Dedifferentiated amniotic fluid mesenchymal stem cell (primary cell): ENCODE measurements around the gene SCAP.
A peak's percentile ranks its signal among the peaks of the same experiment; 100 is the strongest.

Experiments
- DNase-seq: peaks from one replicate; pipeline ENCODE4 v3.0.0-alpha.2; 2016; ENCODE audit errors: extremely low spot score

SCAP gene

DNA sequence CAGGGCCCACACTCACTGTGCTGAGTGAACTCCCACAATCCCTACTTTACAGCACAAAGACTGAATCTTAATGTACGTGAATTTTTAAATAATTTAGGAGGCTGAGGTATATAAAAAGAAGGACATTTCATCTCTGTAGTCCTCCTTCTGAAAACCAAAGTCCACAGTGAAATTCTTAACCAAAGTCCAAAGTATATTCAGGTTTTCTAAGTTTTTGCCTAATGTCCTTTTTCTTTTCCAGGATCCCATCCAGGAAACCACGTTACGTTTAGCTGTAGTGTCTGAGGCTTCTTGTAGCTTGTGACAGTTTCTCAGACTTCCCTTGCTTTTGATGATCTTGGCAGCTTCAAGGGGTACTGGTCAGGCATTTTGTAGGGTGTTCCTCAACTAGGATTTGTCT is 44.5 kb downstream of the SCAP start:
- DNase-seq: no peak

DNA sequence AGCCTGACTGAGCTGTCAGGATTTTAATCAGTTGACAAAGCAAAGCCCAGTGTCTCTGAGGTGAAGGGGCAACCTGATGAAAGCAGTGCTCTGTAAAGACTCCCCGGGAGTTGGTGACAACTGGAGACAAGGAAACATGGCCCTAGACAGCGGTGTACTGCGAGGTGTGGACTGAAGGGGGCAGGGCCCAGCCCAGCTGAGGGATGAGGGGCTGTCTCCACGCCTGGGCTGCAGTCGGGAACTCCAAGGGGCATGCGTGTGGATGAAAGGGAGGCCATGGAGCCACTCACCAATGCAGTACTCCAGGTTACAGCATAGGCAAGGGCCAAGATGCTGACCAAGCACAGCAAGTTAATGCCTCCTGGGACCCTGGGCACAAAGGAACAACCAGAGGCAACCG is 45.1 kb downstream of the SCAP start:
- DNase-seq: no peak

DNA sequence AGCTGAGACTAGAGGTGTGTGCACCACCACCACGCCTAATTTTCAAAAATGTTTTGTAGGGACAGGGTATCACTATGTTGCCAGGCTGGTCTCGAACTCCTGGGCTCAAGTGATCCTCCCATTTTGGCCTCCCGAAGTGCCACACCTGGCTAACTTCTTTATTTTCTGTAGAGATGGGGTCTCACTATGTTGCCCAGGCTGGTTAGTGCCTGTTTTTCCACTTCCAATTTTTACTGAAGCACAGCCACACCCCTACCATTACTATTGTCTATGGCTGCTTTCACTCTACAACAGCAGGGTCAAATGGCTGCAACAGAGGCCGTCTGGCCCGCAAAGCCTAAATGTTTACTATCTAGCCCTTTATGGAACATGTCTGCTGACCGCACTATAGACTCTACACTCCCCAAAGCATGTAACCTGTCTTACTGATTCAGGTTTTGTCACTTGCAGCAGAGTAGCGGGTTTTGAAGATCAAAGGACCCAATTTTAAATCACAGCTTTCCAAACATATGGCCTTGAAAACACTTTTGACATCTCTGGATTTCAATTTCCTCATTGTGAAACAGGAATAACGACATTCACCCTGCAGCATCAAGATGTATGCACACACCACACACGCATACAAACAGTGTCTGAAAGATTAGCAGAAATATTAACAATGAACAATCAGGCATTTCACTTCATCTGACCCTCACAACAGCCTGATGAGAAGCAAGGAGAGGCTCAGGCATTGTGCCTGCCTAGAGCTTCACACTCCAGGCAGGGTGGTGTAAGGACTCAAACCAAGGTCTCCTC is 46.1 kb downstream of the SCAP start:
- DNase-seq: no peak

DNA sequence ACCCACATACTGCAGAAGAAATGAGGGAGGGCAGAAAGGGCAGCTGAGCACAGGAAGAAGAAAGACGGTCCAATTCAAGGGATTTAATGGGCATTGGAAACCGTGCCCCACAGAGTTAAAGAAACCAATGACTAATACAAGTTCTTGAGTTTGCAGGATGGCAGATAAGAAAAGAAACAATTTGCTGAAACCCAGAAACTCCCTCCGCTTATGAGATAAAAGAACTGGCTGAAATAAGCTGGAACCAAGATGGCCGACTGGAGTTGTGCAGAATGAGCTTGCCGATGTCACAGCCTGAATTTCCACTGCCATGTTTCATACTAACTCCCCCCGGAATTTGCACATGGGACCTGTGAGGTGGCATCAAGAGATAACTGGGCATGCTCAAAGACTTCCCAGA is 47.1 kb downstream of the SCAP start:
- DNase-seq: no peak

DNA sequence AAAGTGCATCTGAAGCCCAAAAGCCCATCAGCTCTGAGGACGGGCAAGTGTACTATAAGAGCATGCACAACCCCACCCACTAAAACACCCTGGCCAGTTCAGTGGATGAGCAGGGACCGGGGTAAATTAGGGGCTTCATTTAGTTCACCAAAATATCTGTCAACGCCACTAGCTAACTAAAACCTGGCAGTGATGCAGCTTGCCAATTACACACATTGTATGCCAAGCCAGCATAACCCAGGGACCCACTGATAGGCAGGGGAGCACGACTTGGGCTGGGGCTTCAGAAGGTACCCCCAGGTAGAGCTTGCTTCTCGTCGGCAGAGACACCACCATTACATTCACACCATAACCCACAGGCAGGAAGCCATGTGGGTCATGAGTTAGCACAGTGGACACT is 47.9 kb downstream of the SCAP start:
- DNase-seq: no peak

DNA sequence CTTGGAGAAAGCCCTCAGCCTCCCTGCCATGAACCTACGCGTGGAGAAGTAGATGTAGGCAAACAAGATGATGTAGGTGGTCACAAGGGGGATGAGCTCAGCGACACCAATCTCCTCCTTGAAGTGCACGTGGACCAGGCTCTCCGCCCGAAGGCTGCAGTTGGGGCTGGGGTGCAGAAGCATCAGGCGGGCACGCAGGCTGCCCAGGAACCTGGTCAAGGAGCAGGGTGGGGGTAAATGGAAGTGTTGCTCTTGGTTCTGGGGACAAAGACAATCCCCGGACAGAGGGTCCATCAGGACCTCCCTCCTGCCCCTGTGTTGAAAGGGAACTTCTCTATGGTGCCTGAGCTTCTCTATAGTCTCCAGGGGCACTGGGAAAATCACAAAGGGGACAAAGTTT is 49.8 kb downstream of the SCAP start:
- DNase-seq: no peak

DNA sequence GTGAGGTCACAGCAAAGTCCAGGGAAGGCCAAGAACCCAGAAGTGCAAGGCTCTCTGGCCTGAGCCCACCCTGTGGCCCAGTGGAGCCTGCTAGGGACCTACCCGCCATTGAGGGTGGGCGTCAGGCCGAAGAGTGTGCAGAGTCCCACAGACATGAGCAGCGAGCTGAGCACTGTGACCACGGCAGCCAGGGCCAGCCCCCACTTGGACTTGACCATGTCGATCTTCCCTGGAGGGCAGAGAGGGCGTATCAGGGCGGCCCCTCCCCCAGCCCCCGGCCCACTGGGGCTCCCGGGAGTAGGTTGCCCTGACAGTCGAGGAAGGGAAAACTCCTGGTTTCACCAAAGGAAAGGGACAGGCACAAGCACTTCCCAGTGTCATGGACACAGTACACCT is 50.4 kb downstream of the SCAP start:
- no peak for DNase-seq

DNA sequence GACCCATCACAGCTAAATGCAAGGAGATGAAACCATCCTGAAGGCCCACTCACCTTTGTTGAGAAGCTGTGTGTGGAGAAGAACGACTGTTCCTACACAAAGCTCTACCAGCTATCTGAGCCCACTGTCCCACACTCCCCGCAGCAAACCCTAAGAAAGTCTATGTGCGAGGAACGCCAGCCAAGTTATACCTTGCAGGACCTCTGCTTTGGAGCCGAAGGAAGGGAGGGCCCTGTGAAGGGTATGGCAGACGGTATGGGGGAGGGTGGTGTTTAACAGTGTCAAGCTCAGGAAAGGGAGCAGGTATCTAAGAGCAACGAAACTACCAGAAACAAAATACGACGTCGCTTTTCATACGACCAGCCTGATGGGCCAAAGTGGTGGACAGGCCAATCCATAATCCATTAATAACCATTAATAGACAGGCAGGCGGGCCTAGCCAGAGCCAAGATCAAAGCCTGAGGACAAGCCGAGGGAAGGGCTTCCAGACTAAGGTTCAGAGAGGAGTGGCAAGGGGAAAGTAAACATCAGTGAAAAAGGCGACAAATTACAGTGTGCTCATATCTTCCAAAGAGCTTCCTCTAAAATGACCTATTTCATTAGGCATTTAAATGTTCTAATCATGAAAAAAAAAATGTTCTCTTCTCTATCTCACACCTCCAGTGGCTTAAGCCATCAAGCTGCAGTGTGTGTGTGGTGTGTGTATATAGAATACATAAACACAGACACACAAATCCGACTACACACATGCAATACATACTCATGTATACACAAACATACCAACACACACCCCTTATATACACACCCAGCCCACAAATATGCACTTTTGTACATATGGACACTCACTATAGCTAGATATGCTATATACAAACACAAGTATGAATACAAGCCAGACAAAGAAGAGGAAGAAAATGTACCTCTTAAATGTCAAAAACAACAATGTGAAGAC is 51.0 kb downstream of the SCAP start:
- no peak for DNase-seq

DNA sequence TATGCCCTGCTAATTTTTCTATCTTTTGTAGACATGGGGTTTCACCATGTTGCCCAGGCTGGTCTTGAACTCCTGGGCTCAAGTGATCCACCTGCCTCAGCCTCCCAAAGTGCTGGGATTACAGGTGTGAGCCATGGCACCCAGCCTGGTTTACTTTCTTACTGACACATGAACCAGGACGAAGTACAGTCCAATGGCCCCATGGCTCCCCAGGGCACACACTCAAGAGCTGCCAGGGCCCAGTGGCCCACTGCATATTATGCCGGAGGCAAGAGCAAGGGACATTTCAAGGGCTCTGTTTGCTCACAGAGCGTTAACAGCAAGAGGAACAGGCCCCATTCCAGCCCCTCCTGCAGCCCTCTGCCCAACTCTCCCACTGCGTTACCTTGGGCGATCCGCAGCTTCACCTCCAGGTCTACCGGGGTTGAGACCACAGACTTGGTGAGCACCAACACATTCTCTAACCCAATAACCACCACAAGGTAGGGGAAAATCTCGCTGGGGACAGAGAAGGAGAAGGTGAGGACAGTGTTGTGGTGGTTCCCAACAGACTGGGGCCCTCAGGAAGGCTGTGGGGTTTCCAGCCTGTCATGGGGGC is 52.1 kb downstream of the SCAP start:
- DNase-seq: no peak

DNA sequence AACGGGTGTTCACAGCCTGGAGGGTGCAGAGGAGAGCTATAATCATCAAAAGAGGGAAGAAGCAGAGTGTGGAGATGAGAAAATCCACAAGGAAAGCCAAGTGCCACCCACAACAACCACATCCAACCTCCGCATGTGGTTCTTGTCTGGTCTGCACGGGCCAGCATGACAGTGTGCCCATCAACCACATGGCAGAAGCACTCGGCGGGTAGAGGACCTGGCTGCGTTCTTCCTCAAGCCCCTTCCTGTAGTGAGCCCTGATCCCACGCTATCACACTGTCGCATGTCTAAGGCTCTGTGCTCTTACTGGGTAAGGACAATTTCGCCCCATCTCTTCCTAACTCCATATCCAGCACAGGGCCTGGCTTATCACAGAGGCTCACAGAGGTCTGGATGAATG is 53.0 kb downstream of the SCAP start:
- DNase-seq: no peak

DNA sequence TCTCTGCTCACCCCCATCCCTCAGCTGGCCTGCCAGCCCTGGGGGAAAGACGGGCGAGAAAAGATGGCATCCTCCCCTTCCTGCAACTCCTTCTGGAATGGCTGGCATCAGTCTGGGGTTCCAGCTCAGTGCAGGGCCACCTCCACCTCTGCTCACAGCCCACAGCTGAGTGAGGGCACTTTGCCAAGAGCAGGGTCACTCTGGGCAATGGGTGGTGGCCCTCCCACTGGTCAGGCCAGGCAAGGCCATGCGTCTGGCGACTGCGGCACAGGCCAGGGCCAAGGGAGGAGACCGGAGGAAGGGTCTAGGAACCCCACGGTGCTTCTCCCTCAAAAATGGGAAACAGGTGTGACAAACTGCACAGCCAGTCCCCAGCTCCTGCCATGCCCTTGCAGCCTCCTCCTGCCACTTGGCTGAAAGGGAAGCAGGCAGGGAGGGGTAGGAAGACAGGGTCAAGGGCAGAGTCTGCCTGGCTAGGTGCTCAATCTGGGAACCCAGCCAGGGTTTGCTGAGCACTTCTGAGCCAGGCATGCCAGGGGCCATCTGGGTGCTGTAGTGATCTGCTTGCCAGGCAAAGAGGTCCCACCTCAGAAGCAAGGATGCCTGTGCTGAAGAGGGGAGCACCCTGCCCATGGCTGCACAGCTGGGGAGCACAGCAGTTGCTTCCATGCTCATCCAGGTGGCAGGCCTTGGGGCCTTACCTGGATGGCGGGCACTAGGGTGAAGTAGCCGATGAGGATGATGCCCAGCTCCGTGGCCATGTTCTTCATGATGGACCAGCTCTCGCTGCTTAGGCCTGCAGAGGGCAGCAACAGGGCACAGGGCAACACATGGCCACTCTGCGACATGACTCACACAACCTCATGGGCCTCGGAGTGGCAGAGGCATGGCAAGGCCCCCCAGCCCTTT is 53.7 kb downstream of the SCAP start:
- DNase-seq: no peak

DNA sequence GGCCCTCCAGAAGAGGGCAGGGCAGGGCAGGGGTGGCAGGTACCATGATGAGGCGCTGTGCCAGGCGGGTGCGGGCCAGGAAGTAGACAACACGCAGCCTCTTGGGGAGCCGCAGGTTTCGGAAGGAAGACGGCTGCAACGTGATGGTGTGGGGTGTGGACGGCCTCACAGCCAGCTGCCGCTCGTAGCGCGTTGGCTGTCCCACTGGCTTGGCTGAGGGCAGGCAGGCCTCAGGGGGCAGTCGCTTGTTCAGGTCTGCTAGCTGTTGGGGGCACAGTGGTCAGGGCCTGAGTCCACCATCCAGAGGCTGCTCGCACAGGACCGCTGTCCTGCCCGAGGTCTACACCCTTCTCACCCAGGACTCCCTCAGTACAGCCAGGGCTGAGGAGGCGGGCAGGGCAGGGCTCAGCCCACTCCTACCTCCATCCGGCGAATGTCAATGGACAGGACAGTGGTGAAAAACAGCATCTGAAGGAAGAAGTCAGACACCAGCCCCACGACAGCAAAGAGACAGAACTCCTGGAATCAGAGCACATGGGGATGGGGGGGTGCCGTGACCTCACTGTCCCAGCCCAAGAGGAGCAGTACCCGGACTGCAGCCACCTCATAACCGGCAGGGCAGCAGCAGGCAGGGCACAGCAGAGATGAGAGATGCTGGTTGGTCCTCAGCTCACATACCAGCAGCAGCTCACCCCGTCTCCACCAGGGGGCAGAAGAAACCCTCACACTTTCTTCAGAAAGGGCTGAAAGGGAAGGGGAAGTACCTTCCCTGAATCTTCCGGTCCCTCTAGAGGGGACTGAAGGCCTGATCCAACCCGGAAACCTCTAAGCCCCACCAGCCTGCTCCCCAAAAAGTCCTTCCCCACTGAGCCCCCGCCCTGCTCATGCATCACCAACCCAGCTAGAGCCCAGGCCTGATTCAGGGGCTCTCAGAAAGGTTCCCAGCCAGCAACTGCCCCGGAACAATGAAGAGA is 54.9 kb downstream of the SCAP start:
- peak; percentile 89 for DNase-seq

DNA sequence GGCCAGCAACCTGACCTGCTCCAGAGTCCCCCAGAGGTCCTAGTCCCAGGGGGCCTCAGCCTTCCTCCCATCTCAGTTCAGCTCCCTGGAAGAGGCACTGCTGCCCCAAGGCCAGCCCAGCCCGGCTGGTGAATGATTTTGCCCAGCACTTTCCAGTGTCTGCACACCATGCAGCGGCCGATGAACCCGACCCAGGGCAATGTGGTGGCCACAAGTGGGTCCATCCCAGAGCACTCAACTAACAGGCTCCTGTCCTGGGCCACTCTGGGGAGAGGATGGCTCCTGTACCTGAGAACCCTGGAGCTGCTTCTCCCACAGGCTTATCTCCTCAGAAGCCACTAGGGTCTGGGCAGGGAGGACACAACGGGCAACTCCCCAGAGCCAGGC is 55.7 kb downstream of the SCAP start:
- DNase-seq: no peak

DNA sequence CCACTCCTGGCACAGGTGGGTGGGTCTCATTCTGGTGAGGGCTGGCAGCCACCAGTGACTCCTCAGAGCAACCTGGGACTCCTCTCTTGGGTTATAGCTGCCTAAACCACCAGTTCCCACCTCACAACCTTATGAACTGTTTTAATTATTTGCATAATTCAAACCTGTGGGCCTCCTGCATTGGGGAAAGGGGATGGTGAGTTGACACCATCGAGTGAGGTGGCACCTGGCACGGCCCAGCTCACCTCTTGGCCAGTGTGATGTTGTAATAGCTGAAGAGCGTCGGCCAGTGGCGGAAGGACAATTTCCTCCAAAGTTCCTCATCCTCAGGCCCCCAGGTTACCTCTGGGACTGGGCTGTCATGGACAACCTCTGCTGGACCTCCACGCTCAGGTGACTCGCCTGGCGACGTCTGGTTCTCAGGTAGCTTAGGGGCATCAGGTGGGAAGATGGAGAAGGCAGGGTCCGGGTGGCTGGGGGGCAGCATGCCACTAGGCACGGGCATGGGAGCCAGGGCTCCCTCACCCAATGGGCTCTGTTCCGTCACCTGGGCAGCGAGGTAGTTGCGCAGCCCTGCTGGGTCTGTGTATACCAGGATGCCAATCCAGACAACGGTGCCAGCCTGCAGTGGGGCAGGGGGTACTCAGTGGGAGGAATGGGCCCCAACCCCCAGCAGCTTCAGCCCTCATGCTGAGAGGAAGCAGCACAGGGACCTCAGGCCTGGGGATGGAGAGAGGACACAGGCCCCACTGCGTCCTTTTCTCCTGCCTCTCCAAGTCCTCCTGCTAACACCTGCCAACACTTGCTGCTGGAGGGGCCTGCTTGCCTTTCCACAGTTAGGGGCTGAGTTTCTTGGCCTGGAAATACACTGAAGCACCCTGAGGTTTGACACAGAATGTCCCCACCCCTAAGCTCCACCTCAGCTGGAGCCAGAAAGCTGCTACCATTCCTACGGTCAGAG is 56.4 kb downstream of the SCAP start:
- no peak for DNase-seq

DNA sequence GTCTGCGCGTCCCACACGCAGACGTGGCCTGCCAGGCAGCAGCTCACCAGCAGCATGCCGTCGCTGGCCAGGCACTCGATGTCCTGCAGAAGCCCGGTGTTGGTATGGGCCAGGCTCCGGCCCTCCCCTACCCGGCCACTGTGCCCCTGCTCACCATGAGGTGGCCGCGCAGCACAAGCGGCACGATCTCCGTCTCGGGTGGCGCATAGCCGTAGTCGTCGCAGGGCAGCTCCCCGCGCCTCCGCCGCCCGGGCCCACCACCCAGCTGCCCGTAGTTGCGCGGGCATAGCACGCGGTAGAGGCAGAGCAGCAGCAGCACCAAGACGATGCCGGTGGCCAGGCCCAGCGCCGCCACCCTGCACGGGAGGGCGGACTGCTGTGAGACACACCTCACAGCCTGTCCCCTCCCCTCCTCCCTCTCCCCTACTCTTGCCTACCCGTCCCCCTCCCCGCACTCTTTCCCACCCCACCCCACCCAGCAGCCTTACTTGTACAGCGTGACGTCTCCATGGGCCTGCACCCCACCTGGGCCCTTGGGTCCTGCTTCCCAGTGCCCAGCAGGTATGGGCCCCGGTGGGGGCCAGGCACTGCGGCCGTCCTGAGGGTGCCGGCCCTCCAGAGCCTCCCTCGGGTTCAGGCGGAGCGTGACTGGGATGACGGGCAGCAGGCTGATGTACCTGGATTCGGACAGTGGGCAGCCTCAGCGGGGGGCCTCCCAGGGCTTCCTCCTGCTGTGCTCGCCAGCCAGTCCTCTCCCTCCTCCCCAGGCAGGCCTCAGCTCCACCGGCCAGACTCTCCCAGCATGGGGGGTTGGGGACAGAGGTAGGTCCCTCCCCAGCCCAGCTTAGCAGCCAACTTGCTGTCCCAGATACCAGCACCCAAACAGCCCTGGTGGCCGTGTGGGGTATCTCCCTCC is 57.3 kb downstream of the SCAP start:
- no peak for DNase-seq

DNA sequence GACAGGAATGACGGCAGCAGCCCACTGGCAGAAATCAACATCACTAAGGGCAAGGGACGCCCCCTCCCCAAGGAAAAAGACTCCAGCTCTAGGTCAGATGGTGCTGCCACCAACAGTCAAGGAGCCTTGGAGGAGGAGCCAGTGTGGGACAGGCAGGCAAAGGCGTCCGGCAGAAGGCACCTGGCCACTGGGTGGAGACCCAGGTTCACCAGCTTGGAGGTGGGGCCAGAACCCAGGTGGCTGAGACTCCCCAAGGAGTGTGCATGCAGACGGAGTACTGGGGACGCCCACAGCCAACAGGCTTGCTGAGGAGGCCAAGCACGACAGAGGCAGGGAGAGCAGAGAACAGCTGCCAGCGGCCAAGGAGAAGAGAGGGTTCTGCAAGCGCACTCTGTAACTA is 59.7 kb downstream of the SCAP start:
- DNase-seq: no peak

DNA sequence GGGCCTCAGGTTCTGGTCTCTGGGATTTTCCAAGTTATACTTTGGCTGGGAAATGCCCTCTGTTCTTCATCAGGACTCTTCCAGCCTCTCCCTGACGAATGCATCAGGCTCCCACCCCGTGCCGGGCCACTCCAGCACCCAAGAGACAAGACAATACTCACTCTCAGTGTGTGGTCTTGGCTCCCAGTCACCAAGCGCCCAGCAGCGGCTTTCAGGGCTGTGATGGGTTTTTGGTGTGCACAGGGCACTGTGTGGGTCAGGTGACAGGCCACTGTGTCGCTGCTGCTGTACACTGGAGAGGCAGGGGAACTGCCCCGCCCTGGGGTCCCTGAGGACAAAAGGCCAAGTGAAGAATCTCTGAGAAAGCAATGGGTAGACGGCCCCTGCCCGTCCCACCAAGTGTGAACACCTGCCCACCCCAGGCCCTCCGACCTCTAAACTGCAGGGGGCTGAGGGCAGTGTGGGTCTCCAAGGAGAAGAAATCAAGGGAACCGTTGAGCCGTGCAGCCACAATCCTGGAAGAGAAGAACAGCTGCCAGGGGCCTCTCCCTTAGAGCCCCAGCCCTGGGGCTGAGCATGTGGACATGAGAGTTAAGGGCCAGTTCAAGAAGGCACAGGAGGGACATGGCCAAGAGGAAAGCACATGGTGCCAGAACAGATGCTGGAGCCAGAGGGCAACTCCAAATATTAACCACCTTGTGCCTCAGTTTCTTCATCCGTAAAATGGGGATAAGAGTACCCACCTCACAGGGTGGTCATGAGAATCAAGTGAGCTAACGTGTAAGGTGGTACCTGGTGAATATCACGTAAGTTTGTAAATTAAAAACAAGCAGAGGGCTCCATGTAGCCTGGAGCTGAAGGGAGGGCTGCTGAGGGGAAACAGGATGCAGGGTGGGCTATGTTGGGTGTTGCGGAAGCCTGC is 60.8 kb downstream of the SCAP start:
- DNase-seq: no peak
